ENCODE results near the gene POM121L12. TPM values are rescaled to one million over a fixed set of nuclear protein-coding genes. Genes with fewer than 3 reads are reported as not detected.

Gene POM121L12
- total and polyA plus RNA-seq, 12 donors = not detected

- Histone ChIP-seq H3K27me3 (no peaks in the 10 kb centered on the region), H3K4me1 (no peaks in the 10 kb centered on the region), H3K27ac (no peak overlapping the region), H3K9me3 (peaks cover 0 to 26% (median 0%) of the 10 kb centered on the region in 11 donors), H3K4me3 (no peak overlapping the region), H3K36me3 (no peaks in the 10 kb centered on the region)
- ATAC-seq (no peak), DNase-seq (no peak)
- TF ChIP-seq, protein P1, sequence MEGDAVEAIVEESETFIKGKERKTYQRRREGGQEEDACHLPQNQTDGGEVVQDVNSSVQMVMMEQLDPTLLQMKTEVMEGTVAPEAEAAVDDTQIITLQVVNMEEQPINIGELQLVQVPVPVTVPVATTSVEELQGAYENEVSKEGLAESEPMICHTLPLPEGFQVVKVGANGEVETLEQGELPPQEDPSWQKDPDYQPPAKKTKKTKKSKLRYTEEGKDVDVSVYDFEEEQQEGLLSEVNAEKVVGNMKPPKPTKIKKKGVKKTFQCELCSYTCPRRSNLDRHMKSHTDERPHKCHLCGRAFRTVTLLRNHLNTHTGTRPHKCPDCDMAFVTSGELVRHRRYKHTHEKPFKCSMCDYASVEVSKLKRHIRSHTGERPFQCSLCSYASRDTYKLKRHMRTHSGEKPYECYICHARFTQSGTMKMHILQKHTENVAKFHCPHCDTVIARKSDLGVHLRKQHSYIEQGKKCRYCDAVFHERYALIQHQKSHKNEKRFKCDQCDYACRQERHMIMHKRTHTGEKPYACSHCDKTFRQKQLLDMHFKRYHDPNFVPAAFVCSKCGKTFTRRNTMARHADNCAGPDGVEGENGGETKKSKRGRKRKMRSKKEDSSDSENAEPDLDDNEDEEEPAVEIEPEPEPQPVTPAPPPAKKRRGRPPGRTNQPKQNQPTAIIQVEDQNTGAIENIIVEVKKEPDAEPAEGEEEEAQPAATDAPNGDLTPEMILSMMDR (IDR thresholded peaks at IDR 0.05) = no peak
- intact Hi-C loops (cut with DNase I) = no loop called here
- WGBS, 2 donors = 43 to 49% methylated on average over 2 of the region's 2 CpGs
Measured at GRCh38 chr7:53059591-53059990, 24.2 kb downstream of the POM121L12 start.

- Histone ChIP-seq H3K27ac (no peak overlapping the region), H3K36me3 (no peaks in the 10 kb centered on the region), H3K27me3 (no peaks in the 10 kb centered on the region), H3K9me3 (peaks cover 0 to 29% (median 0%) of the 10 kb centered on the region in 11 donors), H3K4me3 (no peak overlapping the region), H3K4me1 (no peaks in the 10 kb centered on the region)
- intact Hi-C loops (cut with DNase I) = no loop called here
- ATAC-seq (no peak), DNase-seq (no peak)
- TF ChIP-seq, protein P1 (IDR thresholded peaks at IDR 0.05) = no peak
- WGBS, 2 donors = 94 to 96% methylated on average over 1 of the region's 1 CpG
Measured at GRCh38 chr7:53060066-53060465, 24.6 kb downstream of the POM121L12 start.

DNA sequence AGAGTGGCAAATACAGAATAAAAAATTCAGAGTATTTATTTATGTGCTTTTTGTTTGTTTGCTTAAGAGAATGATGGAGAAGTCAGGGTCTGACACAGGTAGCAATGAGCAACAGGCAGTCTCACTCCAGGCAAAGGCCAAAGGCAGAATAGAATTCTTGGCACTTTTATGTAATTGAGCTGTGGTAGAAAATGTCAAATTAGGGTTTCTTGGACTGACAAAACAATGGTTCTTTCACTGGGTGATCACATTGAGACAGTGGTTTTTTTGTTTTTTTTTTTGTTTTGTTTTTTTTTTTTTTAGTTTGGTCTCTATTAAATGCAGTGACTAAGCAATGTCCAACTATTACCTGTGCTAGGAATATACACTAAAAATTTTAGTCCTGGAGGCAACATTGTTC, 27.4 kb downstream of the POM121L12 start:
- Histone ChIP-seq H3K4me3 (no peak overlapping the region), H3K4me1 (no peaks in the 10 kb centered on the region), H3K36me3 (no peaks in the 10 kb centered on the region), H3K27me3 (no peaks in the 10 kb centered on the region), H3K27ac (no peak overlapping the region), H3K9me3 (peaks cover 0 to 32% (median 0%) of the 10 kb centered on the region in 11 donors)
- no peak for DNase-seq
- intact Hi-C loops (cut with DNase I) = no loop called here
- TF ChIP-seq, protein P1 (IDR thresholded peaks at IDR 0.05) = no peak
- no peak for ATAC-seq

- no peaks in the 10 kb centered on the region for H3K4me1 ChIP-seq
- intact Hi-C loops (cut with DNase I) = no loop called here
- no peak overlapping the region for H3K27ac ChIP-seq
- DNase-seq = no peak
- H3K27me3 ChIP-seq = no peaks in the 10 kb centered on the region
- no peak overlapping the region for H3K4me3 ChIP-seq
- no peak for ATAC-seq
- TF ChIP-seq, protein P1 (IDR thresholded peaks at IDR 0.05) = no peak
- WGBS, 2 donors = 87 to 97% methylated on average over 2 of the region's 2 CpGs
- H3K9me3 ChIP-seq = peaks cover 0 to 16% (median 0%) of the 10 kb centered on the region in 11 donors
- H3K36me3 ChIP-seq = no peaks in the 10 kb centered on the region
Measured at GRCh38 chr7:53068673-53069072, 33.2 kb downstream of the POM121L12 start.
